HEK293 (cell line): ENCODE data around the gene HERC2.
"Not testable (repeated sequence)": the region's sequence is repeated elsewhere in the genome, so short reads cannot be mapped to it uniquely, and the experiment has no call there.

Experiments used
- CTCF ChIA-PET: fragments of 350-600 bp; formaldehyde crosslinking; extraction: SDS; loops from one replicate; lab custom pipeline; 2021; ENCODE audit warnings: antibody characterized with exemption; lab: Yijun Ruan, JAX
- POLR2A ChIA-PET: fragments of 300-600 bp; formaldehyde crosslinking; extraction: SDS; loops from one replicate; lab custom pipeline; 2020; ENCODE audit warnings: antibody characterized with exemption, inconsistent platforms; lab: Yijun Ruan, JAX
- H3K27ac ChIP-seq: fragments of 200-500 bp; sonication (Bioruptor generic); 2 replicates; pipeline ENCODE4 v1.5.1; 2014; ENCODE audit warnings: low read depth, low read length, control low read depth, inconsistent platforms; ENCODE audit errors: extremely low read depth
- H3K36me3 ChIP-seq, 2 experiments: fragments of 200-500 bp in 1 of 2; sonication (Bioruptor generic) in 1 of 2; 1 replicate in 1 of 2; 2 replicates in 1 of 2; pipeline ENCODE4 v1.5.1; 2014 to 2017; ENCODE audit warnings: inconsistent platforms in 2 of 2, low read length in 2 of 2; ENCODE audit not compliant: control insufficient read depth in 2 of 2, insufficient read depth in 1 of 2
- H3K4me1 ChIP-seq: fragments of 200-500 bp; sonication (Bioruptor generic); 2 replicates; pipeline ENCODE4 v1.5.1; 2014; ENCODE audit warnings: mild to moderate bottlenecking, low read length, inconsistent platforms; ENCODE audit not compliant: control insufficient read depth, insufficient read depth
- H3K4me3 ChIP-seq: 2 replicates; pipeline ENCODE4 v1.5.1; 2011; ENCODE audit warnings: low read depth, mild to moderate bottlenecking, control low read depth, low read length, moderate library complexity
- H3K9me3 ChIP-seq: fragments of 200-500 bp; sonication (Bioruptor generic); 2 replicates; pipeline ENCODE4 v1.5.1; 2014; ENCODE audit warnings: low read depth, low read length, inconsistent platforms; ENCODE audit not compliant: control insufficient read depth, insufficient read depth
- EGR2 ChIP-seq: fragments of 450-650 bp; formaldehyde crosslinking; IDR thresholded peaks from 2 replicates; pipeline ENCODE4 v1.5.1; 2016; ENCODE audit warnings: low read depth, missing biosample characterization, missing genetic modification characterization
- GLIS1 ChIP-seq: fragments of 450-650 bp; formaldehyde crosslinking; IDR thresholded peaks from 2 replicates; pipeline ENCODE4 v1.5.1; 2016; ENCODE audit warnings: missing biosample characterization, missing genetic modification characterization
- HOXC10 ChIP-seq: sonication (generic); formaldehyde crosslinking; IDR thresholded peaks from 2 replicates; pipeline ENCODE4 v1.8.1; 2023; ENCODE audit warnings: mild to moderate bottlenecking, missing genetic modification reagents
- OSR2 ChIP-seq: fragments of 450-650 bp; formaldehyde crosslinking; IDR thresholded peaks from 2 replicates; pipeline ENCODE4 v1.5.1; 2016; ENCODE audit warnings: missing biosample characterization, missing genetic modification characterization
- OVOL3 ChIP-seq: fragments of 450-650 bp; formaldehyde crosslinking; IDR thresholded peaks from 2 replicates; pipeline ENCODE4 v1.5.1; 2016; ENCODE audit warnings: missing biosample characterization, missing genetic modification characterization
- ZBTB48 ChIP-seq: fragments of 450-650 bp; formaldehyde crosslinking; IDR thresholded peaks from 2 replicates; pipeline ENCODE4 v1.5.1; 2016; ENCODE audit warnings: missing biosample characterization, missing genetic modification characterization
- ZFHX2 ChIP-seq: fragments of 450-650 bp; formaldehyde crosslinking; conservative IDR thresholded peaks from 2 replicates; pipeline ENCODE4 v1.5.1; 2016; ENCODE audit warnings: missing biosample characterization, missing genetic modification characterization
- ZNF133 ChIP-seq: fragments of 450-650 bp; formaldehyde crosslinking; IDR thresholded peaks from 2 replicates; pipeline ENCODE4 v1.5.1; 2016; ENCODE audit warnings: missing biosample characterization, missing genetic modification characterization
- ZNF157 ChIP-seq: fragments of 450-650 bp; formaldehyde crosslinking; IDR thresholded peaks from 2 replicates; pipeline ENCODE4 v1.5.1; 2016; ENCODE audit warnings: missing biosample characterization, missing genetic modification characterization
- ZNF24 ChIP-seq: fragments of 450-650 bp; formaldehyde crosslinking; IDR thresholded peaks from 2 replicates; pipeline ENCODE4 v1.5.1; 2016; ENCODE audit warnings: missing biosample characterization, missing genetic modification characterization
- ZNF48 ChIP-seq: fragments of 450-650 bp; formaldehyde crosslinking; IDR thresholded peaks from 2 replicates; pipeline ENCODE4 v1.5.1; 2016; ENCODE audit warnings: missing biosample characterization, missing genetic modification characterization
- ZNF555 ChIP-seq: fragments of 450-650 bp; formaldehyde crosslinking; conservative IDR thresholded peaks from 2 replicates; pipeline ENCODE4 v1.5.1; 2017; ENCODE audit warnings: missing biosample characterization, mild to moderate bottlenecking, missing genetic modification characterization, inconsistent platforms
- ZNF596 ChIP-seq: fragments of 450-650 bp; IDR thresholded peaks from 2 replicates; pipeline ENCODE4 v1.5.0; 2018; ENCODE audit warnings: missing biosample characterization, mild to moderate bottlenecking, missing genetic modification characterization, moderate library complexity
- ZNF660 ChIP-seq: fragments of 450-650 bp; IDR thresholded peaks from 2 replicates; pipeline ENCODE4 v1.5.1; 2018; ENCODE audit warnings: missing biosample characterization, mild to moderate bottlenecking, missing genetic modification characterization
- ZNF677 ChIP-seq: fragments of 450-650 bp; IDR thresholded peaks from 2 replicates; pipeline ENCODE4 v1.5.0; 2018; ENCODE audit warnings: missing biosample characterization, mild to moderate bottlenecking, missing genetic modification characterization, moderate library complexity
- ZSCAN16 ChIP-seq: fragments of 450-650 bp; formaldehyde crosslinking; IDR thresholded peaks from 2 replicates; pipeline ENCODE4 v1.5.1; 2016; ENCODE audit warnings: missing biosample characterization, missing genetic modification characterization
- ZSCAN23 ChIP-seq: fragments of 450-650 bp; formaldehyde crosslinking; IDR thresholded peaks from 2 replicates; pipeline ENCODE4 v1.5.1; 2016; ENCODE audit warnings: missing biosample characterization, missing genetic modification characterization
- TF ChIP-seq, protein P1 (sequence below): fragments of 450-650 bp; formaldehyde crosslinking; IDR thresholded peaks from 2 replicates; pipeline ENCODE4 v1.5.1; 2017; ENCODE audit warnings: missing biosample characterization, missing genetic modification characterization
- TF ChIP-seq, protein P2 (sequence below): fragments of 450-650 bp; formaldehyde crosslinking; IDR thresholded peaks from 2 replicates; pipeline ENCODE4 v1.5.1; 2016; ENCODE audit warnings: missing biosample characterization, missing genetic modification characterization
- TF ChIP-seq, protein P3 (sequence below): fragments of 450-650 bp; formaldehyde crosslinking; IDR thresholded peaks from 2 replicates; pipeline ENCODE4 v1.5.1; 2017; ENCODE audit warnings: missing biosample characterization, missing genetic modification characterization
- TF ChIP-seq, protein P4 (sequence below): fragments of 450-650 bp; IDR thresholded peaks from 2 replicates; pipeline ENCODE4 v1.5.1; 2018; ENCODE audit warnings: missing biosample characterization, mild to moderate bottlenecking, missing genetic modification characterization

The HERC2 gene

DNA sequence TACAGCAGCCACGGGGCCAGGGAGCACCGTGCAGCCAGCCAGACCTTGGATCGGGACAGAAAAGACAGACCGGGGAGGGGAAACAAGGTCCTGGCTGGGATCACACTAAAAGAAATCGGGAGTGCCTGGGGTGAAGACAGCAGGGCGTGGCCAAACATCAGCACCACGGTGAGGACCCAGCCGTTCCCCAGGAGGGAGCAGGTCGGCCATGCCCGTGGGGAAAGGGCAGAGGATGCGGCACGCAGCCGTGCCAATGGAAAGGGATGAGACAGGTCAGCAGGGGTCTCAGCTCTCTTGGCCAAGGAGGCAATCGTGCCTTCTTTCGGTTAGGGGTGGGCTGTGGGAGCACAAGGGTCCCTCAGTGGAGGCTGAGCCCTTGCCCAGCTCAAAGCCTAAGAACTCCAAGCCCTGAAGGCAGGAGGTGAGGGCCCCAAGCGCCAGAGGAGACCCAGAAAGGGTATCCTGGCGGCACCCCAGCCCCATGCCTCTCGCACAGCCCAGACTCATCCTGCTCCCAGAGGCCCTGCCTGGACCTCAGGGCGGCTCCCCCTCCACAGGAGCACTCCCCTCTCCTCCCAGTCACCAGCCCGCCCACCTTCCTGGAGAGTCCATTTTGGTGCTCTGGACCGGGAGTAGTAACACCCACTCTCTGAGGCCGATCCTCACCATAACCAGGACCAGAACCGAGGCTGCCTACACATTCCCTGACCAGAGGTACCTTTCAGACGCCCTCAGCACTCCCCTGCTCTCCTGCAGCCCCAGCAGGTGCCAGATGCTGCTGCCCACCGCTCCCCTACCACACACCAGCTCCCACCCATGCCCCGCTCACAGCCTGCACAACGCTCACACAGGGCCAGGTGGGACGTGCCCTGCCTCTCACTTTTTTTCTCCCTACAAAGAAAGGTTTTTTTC, 199.7 kb downstream of the HERC2 start:
- ChIA-PET CTCF (no interaction called here), POLR2A (no interaction called here)
- Histone ChIP-seq H3K36me3 (peaks cover 0 to 79% of the 10 kb centered on the region in 2 experiments; a peak in 2 of 3 replicates), H3K27ac (no peak overlapping the region), H3K4me3 (no peak overlapping the region), H3K4me1 (no peaks in the 10 kb centered on the region), H3K9me3 (no peaks in the 10 kb centered on the region)
- TF ChIP-seq OSR2 (tag by site-specific recombination), result no peak
- TF ChIP-seq OVOL3 (tag by site-specific recombination), result no peak
- peak; percentile 46 for TF ChIP-seq ZFHX2 (tag by site-specific recombination)
- TF ChIP-seq, protein P1, sequence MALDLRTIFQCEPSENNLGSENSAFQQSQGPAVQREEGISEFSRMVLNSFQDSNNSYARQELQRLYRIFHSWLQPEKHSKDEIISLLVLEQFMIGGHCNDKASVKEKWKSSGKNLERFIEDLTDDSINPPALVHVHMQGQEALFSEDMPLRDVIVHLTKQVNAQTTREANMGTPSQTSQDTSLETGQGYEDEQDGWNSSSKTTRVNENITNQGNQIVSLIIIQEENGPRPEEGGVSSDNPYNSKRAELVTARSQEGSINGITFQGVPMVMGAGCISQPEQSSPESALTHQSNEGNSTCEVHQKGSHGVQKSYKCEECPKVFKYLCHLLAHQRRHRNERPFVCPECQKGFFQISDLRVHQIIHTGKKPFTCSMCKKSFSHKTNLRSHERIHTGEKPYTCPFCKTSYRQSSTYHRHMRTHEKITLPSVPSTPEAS (tag by site-specific recombination), result no peak
- TF ChIP-seq ZNF48 (tag by site-specific recombination), result no peak
- TF ChIP-seq, protein P2, sequence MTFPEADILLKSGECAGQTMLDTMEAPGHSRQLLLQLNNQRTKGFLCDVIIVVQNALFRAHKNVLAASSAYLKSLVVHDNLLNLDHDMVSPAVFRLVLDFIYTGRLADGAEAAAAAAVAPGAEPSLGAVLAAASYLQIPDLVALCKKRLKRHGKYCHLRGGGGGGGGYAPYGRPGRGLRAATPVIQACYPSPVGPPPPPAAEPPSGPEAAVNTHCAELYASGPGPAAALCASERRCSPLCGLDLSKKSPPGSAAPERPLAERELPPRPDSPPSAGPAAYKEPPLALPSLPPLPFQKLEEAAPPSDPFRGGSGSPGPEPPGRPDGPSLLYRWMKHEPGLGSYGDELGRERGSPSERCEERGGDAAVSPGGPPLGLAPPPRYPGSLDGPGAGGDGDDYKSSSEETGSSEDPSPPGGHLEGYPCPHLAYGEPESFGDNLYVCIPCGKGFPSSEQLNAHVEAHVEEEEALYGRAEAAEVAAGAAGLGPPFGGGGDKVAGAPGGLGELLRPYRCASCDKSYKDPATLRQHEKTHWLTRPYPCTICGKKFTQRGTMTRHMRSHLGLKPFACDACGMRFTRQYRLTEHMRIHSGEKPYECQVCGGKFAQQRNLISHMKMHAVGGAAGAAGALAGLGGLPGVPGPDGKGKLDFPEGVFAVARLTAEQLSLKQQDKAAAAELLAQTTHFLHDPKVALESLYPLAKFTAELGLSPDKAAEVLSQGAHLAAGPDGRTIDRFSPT, result no peak
- TF ChIP-seq ZNF157, result no peak
- peak; percentile 81 for TF ChIP-seq EGR2
- TF ChIP-seq, protein P3, sequence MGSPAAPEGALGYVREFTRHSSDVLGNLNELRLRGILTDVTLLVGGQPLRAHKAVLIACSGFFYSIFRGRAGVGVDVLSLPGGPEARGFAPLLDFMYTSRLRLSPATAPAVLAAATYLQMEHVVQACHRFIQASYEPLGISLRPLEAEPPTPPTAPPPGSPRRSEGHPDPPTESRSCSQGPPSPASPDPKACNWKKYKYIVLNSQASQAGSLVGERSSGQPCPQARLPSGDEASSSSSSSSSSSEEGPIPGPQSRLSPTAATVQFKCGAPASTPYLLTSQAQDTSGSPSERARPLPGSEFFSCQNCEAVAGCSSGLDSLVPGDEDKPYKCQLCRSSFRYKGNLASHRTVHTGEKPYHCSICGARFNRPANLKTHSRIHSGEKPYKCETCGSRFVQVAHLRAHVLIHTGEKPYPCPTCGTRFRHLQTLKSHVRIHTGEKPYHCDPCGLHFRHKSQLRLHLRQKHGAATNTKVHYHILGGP, result no peak
- TF ChIP-seq ZNF555, result no peak
- no peak for TF ChIP-seq ZSCAN23 (tag by site-specific recombination)

DNA sequence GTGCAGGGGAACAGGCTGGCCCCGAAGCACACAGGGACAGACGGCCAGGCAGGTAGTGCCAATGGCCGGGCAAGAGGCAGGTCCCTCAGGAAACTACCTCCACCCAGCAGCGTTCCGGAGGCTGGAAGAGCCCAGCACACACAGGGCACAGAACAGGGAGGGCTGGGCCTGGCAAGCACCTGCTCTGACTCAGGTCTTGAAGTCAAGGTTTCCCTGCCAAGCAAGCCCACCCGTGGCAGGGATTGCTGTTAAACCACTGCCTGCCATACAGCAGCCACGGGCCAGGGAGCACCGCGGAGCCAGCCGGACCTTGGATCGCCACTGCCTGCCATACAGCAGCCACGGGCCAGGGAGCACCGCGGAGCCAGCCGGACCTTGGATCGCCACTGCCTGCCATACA, 200.4 kb downstream of the HERC2 start:
- H3K27ac ChIP-seq, H3K4me1 ChIP-seq, H3K4me3 ChIP-seq, H3K9me3 ChIP-seq, CTCF ChIA-PET, POLR2A ChIA-PET: not testable (repeated sequence)
- peaks cover 0 to 82% of the 10 kb centered on the region in 2 experiments; a peak in 2 of 3 replicates for H3K36me3 ChIP-seq

DNA sequence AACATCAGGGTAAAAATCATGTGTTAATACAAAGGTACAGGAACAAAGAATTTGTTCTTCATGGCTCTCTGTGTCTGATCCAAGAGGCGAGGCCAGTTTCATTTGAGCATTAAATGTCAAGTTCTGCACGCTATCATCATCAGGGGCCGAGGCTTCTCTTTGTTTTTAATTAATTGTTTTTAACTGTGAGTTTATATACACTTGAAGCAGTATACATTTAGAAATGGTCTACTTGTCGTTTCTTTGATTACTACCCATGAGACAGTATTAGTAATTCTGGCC, 201.7 kb downstream of the HERC2 start:
- POLR2A ChIA-PET, result no interaction called here
- CTCF ChIA-PET, result no interaction called here

More for the DNA sequence above, 201.7 kb downstream of the HERC2 start:
- peaks cover 0 to 89% of the 10 kb centered on the region in 2 experiments for H3K36me3 ChIP-seq
- TF ChIP-seq ZNF157 (no peak), GLIS1 (tag by site-specific recombination) (no peak), ZNF596 (tag by site-specific recombination) (no peak), ZNF24 (tag by site-specific recombination) (no peak), ZNF133 (tag by site-specific recombination) (no peak), ZBTB48 (tag by site-specific recombination) (no peak), ZSCAN16 (no peak), ZNF677 (no peak), ZNF660 (tag by site-specific recombination) (no peak), HOXC10 (CRISPR knock-in tag) (no peak)
- TF ChIP-seq, protein P4, sequence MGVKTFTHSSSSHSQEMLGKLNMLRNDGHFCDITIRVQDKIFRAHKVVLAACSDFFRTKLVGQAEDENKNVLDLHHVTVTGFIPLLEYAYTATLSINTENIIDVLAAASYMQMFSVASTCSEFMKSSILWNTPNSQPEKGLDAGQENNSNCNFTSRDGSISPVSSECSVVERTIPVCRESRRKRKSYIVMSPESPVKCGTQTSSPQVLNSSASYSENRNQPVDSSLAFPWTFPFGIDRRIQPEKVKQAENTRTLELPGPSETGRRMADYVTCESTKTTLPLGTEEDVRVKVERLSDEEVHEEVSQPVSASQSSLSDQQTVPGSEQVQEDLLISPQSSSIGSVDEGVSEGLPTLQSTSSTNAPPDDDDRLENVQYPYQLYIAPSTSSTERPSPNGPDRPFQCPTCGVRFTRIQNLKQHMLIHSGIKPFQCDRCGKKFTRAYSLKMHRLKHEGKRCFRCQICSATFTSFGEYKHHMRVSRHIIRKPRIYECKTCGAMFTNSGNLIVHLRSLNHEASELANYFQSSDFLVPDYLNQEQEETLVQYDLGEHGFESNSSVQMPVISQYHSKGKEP (tag by site-specific recombination), result no peak
- no peak overlapping the region for H3K27ac ChIP-seq
- H3K9me3 ChIP-seq, result no peaks in the 10 kb centered on the region
- no peaks in the 10 kb centered on the region for H3K4me1 ChIP-seq
- H3K4me3 ChIP-seq, result no peak overlapping the region
